ENCODE measurements around the gene ANK2. TPM values are rescaled to one million over a fixed set of nuclear protein-coding genes. Genes with fewer than 3 reads are reported as not detected.

Gene ANK2
- total RNA-seq, 2 donors from 2014 or later, result 21.3 to 81.6 TPM

DNA sequence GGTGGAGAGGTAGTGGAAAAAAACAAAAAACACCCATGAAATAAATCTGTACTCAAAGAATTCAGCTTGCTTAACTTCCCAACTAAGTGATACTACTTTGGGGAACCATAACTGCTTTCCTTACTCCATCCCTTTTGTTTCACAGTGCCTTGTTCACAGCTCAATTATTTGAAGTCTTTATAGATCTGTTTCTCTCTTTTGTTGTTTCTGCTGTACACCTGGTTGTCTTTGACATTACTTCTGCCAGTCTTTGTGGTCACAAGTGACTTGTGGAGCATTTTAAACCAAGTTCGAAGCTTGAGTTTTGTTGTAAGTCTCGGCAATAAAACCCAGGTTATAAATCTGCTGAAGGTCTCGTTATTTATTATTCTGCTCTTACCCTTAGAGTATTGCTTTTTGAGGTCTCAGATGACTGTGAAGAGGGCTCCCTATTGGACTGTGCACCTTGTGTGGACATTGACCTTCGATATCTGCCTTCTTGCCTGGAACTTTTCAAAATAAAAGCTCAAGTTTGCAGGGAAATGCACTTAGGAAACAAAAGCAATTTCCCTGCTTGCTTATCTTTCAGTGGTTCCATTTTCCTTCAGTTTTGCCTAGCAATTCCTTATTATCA lies 59.8 kb downstream of the ANK2 start:
- no peak overlapping the region for H3K27ac ChIP-seq
- H3K36me3 ChIP-seq, result no peaks in the 10 kb centered on the region
- ATAC-seq (ENCODE audit: insufficient number of reproducible peaks, low FRiP score, low read depth), result no peak
- TF ChIP-seq, protein P1, sequence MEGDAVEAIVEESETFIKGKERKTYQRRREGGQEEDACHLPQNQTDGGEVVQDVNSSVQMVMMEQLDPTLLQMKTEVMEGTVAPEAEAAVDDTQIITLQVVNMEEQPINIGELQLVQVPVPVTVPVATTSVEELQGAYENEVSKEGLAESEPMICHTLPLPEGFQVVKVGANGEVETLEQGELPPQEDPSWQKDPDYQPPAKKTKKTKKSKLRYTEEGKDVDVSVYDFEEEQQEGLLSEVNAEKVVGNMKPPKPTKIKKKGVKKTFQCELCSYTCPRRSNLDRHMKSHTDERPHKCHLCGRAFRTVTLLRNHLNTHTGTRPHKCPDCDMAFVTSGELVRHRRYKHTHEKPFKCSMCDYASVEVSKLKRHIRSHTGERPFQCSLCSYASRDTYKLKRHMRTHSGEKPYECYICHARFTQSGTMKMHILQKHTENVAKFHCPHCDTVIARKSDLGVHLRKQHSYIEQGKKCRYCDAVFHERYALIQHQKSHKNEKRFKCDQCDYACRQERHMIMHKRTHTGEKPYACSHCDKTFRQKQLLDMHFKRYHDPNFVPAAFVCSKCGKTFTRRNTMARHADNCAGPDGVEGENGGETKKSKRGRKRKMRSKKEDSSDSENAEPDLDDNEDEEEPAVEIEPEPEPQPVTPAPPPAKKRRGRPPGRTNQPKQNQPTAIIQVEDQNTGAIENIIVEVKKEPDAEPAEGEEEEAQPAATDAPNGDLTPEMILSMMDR (IDR thresholded peaks at IDR 0.05), result no peak
- DNase-seq (ENCODE audit: low spot score), result no peak
- H3K27me3 ChIP-seq (replicated peaks; ENCODE audit: insufficient read depth), result no peaks in the 10 kb centered on the region
- H3K4me1 ChIP-seq (ENCODE audit: control insufficient read depth in 1 of 2, low read depth in 2 of 2), result no peaks in the 10 kb centered on the region
- H3K9me3 ChIP-seq, result no peaks in the 10 kb centered on the region
- H3K4me3 ChIP-seq, result no peak overlapping the region

- Histone ChIP-seq H3K27ac (no peak overlapping the region), H3K4me3 (no peak overlapping the region), H3K36me3 (no peaks in the 10 kb centered on the region), H3K27me3 (replicated peaks; ENCODE audit: insufficient read depth) (no peaks in the 10 kb centered on the region), H3K9me3 (no peaks in the 10 kb centered on the region), H3K4me1 (ENCODE audit: control insufficient read depth in 1 of 2, low read depth in 2 of 2) (no peaks in the 10 kb centered on the region)
- TF ChIP-seq, protein P1 (IDR thresholded peaks at IDR 0.05), result no peak
- no peak for DNase-seq (ENCODE audit: low spot score)
- ATAC-seq (ENCODE audit: insufficient number of reproducible peaks, low FRiP score, low read depth), result no peak
Observed at GRCh38 chr4:113112338-113112978, 63.0 kb downstream of the ANK2 start.

- DNase-seq (ENCODE audit: low spot score) (no peak), ATAC-seq (ENCODE audit: insufficient number of reproducible peaks, low FRiP score, low read depth) (no peak)
- no peaks in the 10 kb centered on the region for H3K4me1 ChIP-seq (ENCODE audit: control insufficient read depth in 1 of 2, low read depth in 2 of 2)
- no peaks in the 10 kb centered on the region for H3K9me3 ChIP-seq
- TF ChIP-seq, protein P1 (IDR thresholded peaks at IDR 0.05), result no peak
- H3K27me3 ChIP-seq (replicated peaks; ENCODE audit: insufficient read depth), result no peaks in the 10 kb centered on the region
- no peaks in the 10 kb centered on the region for H3K36me3 ChIP-seq
- no peak overlapping the region for H3K4me3 ChIP-seq
- no peak overlapping the region for H3K27ac ChIP-seq
Observed at GRCh38 chr4:113113151-113113550, 63.7 kb downstream of the ANK2 start.

GRCh38 chr4:113114884-113115283 lies 65.4 kb downstream of the ANK2 start:
- H3K36me3 ChIP-seq, result no peaks in the 10 kb centered on the region
- H3K4me1 ChIP-seq (ENCODE audit: control insufficient read depth in 1 of 2, low read depth in 2 of 2), result no peaks in the 10 kb centered on the region
- no peaks in the 10 kb centered on the region for H3K9me3 ChIP-seq
- ATAC-seq (ENCODE audit: insufficient number of reproducible peaks, low FRiP score, low read depth), result no peak
- no peak for DNase-seq (ENCODE audit: low spot score)
- no peak overlapping the region for H3K27ac ChIP-seq
- H3K27me3 ChIP-seq (replicated peaks; ENCODE audit: insufficient read depth), result no peaks in the 10 kb centered on the region
- TF ChIP-seq, protein P1 (IDR thresholded peaks at IDR 0.05), result no peak
- H3K4me3 ChIP-seq, result no peak overlapping the region

DNA sequence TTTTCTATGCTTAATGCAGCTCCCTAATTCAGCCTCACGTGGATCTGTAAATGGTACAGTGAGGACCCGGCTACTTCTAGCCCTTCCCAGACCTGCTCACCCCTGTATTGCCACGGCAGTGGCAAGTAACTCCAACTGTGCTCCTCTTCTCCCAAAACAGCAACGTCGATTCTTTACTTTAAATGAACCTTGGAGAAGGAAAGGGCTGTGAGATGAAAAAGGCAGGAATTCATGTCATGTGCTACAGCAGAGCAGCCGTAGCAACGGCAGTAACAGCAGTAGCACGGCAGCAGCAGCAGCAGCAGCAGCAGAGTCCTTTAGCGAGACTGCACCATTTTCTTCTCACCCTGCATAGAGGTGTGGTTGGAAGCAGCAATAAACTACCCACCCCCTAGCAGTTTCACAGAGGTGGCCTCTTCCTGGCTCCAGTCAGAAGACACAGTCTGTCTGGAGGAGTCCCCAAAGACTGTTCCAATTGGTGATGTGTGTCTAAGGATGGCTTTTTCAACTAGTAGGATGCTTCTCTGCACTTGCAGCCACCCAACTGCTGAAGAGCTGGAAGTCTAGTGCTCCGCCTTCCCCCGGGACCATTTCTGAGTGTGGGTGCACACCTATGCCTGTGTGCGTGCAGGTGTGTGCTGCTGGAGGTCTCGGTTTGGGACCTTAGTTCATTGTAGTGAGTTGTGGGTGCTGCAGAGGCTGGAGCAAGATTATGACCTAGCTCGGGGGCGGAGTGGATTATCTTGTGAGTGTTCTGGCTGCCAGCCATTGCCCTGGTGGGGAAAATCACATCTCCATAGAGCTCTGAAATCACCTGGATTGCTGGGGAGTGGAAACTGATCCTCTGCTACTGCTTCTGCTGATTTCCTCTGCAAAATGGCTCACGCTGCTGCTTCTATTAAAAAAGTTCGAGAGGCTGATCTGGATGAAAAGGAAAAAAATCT lies 67.2 kb downstream of the ANK2 start:
- H3K4me1 ChIP-seq (ENCODE audit: control insufficient read depth in 1 of 2, low read depth in 2 of 2), result no peaks in the 10 kb centered on the region
- TF ChIP-seq, protein P1 (IDR thresholded peaks at IDR 0.05), result no peak
- no peaks in the 10 kb centered on the region for H3K27me3 ChIP-seq (replicated peaks; ENCODE audit: insufficient read depth)
- no peaks in the 10 kb centered on the region for H3K9me3 ChIP-seq
- H3K27ac ChIP-seq, result no peak overlapping the region
- DNase-seq (ENCODE audit: low spot score) (no peak), ATAC-seq (ENCODE audit: insufficient number of reproducible peaks, low FRiP score, low read depth) (no peak)
- H3K4me3 ChIP-seq, result no peak overlapping the region
- H3K36me3 ChIP-seq, result no peaks in the 10 kb centered on the region
